Skin of body (tissue), 2 donors: Measurements from ENCODE around the gene ZNF462. TPM values are rescaled to one million over a fixed set of nuclear protein-coding genes. Genes with fewer than 3 reads are reported as not detected.

Source experiments
- DNase-seq: peaks from one replicate; lab custom pipeline; 2025; lab: John Stamatoyannopoulos, UW
- total RNA-seq: library from RNA; depleted of rRNA; stranded (reverse); fragments of >200 nt; gene quantifications from one replicate; pipeline ENCODE4 v1.2.3, GENCODE V29; 2014

Gene ZNF462
- total RNA-seq, 1 donor from 2014 or later, result 25.7 TPM

DNA sequence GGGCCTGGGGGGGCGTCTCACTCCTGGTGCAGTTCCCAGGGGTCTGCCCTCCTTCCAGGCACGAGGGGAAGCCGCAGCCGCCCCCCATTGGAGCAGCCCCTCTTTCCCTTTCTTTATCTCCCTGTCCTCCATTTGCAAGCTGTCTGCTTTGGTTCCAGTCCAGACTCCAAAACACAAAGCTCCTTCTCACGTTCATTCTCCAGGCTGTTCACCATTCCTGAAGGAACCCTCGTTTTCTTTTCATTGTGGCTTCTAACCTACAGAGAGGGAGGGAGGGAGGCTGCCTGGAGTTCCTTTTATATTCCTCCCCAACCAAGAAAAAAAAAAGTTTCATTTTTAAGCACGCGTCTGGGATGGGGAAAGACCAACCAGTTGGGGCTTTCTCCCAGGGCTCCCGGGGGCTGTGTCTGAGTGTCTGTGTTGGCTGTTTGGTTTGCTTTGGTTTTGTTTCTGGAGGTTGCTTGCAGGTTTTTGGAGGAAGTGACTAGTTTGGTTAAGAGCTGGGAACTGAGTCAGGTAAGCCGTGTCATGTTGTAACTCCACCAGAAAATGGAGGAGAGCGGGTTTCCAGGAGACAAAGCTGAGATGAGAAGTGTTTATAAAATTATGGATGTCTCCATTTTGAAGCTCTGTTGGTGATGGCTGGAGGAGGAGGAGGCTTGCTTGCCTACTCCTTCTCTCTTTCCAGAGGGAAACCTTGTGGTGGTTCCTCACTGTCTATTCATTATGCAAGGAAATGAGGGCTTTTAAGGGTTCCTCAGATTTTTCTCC lies 1.6 kb downstream of the ZNF462 start:
- DNase-seq, result peak; percentile 26

DNA sequence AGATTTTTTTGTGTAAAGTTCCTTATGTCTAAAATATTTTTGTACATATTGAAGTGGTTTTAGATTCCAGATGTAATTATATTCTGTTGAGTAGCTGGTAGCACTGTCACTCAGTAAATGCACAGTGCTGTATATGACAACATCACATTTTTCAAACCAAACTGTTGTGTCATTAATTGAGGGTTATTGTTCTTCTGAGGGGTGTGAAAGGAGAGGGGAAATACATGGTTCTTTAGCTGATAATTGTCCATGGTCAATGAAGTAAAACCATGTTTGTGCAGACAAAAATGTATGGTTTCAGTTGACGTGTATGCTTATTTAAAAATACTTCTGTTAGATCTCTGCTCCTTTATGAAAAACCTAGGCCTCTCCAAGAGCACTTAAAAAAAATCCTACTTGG lies 3.3 kb downstream of the ZNF462 start:
- peak; percentile 30 for DNase-seq

DNA sequence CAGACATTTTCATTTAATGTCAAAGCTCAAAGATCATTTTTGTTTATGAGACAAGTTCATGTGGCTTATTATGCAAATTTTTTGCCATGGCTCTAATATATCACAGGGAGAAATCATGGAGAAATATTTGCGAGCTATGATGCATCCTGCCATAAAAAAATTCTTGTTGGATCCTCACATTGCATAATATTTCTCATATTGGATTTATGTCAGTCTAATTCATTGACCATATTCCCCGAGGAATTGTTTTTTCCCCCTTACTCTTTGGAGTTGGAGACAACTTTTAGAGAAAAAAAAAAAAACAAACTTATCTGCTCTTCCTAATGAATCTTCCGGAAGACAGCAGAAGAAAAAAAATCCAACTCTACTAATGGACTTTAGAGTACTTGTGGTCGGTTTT lies 4.3 kb downstream of the ZNF462 start:
- no peak for DNase-seq

DNA sequence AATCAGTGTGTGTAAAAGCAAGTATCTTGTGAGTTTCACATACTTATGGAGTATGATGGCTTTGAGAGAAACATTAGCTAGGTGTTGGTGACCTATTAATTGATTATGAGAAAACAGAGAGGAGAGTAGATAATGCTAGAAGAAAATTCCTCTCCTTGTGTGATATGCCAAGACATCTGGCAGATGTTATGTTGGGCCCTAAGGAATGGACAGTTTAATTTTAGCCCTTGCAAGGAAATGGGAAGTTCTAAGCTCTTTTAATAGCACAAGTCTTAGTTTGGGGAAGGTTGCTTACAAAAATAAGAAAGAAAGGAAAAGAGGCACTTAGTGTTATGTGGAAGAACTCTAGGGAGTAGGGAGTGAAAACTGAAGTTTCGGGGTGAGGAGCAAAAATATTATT lies 5.1 kb downstream of the ZNF462 start:
- DNase-seq, result no peak

DNA sequence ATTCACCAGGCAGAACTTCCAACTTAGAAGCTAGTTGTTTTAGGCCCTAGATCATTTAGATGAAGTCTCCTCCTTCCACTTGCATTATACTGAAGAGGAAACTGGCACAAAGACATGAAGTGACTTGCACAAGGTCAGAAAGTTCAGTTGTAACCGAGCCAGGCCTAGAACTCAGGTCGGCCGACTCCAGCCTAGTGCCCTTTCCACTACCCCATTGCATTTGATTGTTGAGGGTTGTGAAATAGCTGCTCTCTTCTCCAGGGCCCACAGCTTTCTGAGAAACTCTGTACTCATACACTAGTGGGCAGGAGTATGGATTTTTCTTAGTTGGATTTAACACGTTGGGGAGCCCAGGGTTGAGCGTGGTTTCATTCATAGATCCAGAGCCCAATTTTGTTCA lies 5.6 kb downstream of the ZNF462 start:
- DNase-seq, result no peak

DNA sequence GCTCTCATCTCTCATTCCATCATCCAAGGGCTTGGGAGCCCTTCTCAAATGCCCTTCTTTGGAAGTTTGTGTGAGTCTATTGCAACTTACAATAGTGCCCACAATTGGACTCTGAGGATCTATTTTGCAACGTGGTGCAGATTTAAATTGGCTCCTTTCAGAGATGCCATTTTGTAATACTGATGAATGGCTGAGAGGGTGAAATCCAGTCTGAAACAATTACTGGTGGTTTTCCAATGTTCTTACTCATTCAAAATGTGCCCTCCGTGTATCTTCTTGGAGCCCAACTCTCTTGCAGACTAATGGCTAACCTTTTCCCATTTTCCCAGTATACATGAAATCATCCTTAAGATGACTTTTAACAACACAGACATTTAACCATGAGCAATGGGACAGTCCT lies 6.1 kb downstream of the ZNF462 start:
- no peak for DNase-seq

DNA sequence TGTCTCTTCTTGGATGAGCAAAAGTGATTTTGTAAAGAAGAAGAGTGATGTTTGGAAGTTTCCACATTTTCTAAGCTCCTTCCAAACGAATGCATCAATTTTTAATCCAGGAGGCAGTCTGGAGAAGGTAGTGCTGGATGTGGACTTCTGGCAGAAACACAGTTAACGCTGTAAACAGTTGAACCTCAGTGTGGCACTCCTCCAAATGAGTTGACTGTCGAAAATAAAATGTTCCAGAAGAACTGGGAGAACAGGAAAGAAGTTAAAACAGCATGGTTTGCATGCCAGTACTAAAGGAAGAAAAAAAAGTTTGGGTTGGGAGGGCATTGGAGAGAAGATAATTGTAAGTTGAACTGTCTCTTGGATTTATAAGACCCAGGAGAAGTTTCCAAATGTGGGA lies 6.5 kb downstream of the ZNF462 start:
- peak; percentile 34 for DNase-seq

DNA sequence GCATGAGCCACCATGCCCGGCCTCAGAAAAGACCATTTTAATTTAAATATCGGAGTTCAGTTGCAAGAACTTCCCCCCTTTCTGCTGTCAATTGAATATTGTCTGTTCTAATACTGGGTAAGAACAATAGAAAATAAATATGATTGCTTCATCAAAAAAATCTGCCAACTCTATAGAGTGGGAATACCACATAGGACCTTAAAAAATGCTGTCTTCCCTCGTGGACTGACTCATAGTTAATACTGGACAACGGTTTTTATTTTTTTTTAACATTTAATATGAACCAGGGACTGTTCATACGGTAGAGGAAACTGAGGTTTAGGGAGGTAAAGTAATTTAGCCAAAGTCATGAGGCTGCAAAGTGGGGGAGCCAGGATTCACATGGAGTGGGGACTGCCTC lies 9.7 kb downstream of the ZNF462 start:
- no peak for DNase-seq

DNA sequence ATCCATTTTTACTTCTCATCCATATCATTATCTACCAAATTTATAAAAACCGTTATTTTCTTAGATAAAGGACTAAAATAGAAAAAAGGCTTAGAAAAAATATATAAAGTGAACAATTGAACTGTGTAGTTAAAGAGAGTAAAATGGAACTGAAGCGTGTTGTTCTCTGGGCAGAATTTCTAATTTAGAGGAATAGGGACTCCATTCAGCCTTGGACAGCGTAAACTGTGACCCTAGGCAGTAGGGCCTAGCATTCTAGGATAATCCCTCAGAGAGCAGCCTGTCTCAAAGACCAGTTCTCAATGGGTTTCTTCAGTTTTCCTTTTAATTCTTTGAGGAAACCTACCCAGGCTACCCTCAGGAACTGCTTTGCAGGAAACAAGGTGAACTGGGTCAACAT lies 11.1 kb downstream of the ZNF462 start:
- DNase-seq, result no peak

DNA sequence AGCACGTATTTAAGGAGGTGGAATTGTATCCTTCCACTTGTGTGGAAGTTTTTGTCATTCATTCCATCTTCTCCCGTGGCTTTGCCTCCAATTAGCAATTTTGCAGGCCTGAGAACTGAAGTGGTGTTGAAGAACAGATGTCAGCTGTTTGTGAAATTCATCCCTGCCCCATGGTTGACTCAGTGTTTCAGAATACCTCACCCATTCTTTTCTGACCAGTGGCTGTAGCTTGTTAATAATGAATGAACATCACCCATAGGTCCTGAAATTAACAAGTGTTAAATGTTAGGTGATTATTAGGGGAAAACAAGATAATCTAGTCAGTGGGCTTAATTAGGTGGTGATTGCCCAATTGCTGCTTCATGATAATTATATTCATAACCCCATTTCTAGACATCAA lies 11.7 kb downstream of the ZNF462 start:
- DNase-seq, result no peak

DNA sequence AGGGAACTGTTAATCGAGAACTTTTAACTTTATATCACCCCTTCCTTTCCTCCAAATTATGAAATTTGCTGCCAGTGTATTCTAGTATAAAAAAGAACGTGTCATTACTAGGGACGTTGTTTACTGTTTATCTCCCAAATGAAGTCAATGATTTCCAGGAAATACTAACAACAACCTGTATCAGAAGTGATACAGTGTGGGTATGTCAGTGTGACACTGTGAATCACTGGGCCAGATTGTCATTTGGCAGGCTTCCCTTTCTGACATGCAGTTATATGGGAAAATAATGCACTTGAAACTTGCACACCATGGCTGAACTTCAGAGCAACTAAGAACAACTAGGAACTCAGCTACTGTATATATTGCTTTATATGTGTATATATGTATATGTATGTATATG lies 12.6 kb downstream of the ZNF462 start:
- DNase-seq, result no peak

DNA sequence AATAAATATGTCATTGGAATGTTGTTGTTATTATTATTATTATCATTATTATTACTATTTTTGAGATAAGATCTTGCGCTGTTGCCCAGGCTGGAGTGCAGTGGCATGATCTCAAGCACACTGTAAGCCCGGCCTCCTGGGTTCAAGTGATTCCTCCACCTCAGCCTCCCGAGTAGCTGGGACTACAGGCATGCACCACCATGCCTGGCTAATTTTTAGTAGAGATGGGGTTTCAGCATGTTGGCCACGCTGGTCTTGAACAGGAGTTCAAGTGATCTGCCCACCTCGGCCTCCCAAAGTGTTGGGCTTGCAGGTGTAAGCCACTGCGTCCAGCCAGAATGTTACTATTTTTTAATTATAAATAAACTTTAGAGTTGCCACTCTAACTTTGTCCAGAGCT lies 14.4 kb downstream of the ZNF462 start:
- DNase-seq, result no peak

DNA sequence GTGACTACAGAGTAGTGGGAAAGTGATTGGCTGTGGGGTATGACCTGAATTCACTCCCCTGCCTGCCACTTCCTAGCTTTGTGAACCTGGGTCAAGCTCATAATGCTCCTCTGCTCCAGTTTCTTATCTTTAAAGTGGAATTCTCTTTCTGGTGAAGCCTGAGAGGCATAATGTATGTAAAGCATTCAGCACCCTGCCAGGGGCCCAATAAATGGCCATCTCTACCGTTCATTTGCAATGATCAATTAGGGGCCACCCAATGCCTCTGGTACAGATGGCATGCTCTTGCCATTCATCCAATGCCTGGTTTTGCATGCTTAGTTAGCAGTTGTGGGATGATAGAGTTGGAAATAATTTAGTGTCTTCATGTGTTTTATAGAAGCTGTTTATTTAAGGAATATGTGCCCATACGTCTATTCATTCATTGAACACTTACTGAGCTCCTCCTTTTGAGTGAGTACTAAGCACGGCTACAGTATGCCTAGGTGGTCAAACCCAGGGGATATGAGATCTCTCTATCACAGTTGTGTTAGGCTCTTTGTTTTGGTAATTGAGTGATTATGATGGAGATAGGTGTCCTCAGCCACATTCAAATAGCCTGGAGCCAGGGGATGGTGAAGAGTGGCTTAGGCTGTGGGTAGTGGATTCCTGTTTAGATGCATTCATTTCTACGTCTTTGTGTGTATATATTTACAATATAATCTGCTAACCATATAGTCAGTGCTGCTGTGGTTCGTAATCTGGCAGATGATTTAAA lies 15.3 kb downstream of the ZNF462 start:
- DNase-seq, result peak; percentile 35

DNA sequence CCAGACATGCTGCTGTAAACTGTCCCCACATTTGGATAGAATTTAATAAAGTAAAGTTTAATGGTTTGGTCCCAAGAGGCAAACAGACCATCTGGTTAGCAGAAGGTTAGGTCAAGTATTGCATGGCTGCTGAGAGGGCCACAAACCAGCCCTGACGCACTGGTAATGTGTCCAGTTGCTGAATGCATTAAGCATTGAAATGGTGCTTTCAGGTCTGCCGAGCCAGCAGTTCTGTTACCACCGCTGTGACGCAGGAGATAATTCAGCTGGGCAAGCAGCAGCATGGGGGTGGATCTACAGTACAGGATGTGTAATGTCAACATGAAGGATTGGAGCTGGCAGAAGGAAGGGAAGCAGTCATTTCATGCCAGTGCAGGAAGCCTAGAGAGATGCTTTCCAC lies 16.0 kb downstream of the ZNF462 start:
- peak; percentile 76 for DNase-seq

DNA sequence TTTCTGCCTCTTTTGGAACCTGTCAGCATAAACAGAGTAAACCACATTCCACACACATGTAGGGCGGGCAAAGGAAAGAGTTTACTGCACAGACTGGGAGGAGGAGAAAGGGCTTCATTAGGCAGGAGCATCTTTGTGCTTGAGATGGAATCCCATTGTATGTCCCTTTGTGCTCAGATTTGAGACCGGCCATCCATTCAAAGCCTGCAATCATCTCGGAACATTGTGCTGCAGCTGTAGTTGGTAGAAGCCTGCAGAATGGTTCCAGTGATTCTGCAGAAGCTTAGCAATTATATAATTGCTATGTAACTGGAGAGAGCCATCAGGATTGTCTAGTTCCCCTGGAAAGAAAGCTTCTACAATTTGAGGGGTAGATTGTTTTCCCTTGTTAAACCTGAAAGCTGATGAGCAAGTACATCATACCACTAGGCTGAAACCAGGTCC lies 16.5 kb downstream of the ZNF462 start:
- no peak for DNase-seq

DNA sequence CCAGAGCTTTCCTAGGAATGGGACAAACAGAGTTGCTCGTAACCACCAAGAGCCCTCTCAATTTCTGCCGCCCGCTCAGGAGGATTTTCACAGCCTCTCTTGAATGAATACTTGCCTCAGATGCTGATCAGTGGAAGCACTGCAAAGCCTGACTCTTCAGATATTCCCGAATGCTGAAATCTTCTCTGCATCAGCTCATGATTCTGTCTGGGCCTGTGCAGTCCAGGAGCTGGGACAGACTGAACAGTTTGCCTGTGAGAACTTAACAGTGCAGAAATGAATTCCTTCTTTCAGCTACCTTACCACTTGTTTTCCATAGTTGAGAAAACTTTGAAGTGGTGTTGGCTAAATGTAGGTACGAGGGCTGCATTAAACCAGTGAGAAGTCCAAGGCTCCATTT lies 17.1 kb downstream of the ZNF462 start:
- DNase-seq, result no peak

DNA sequence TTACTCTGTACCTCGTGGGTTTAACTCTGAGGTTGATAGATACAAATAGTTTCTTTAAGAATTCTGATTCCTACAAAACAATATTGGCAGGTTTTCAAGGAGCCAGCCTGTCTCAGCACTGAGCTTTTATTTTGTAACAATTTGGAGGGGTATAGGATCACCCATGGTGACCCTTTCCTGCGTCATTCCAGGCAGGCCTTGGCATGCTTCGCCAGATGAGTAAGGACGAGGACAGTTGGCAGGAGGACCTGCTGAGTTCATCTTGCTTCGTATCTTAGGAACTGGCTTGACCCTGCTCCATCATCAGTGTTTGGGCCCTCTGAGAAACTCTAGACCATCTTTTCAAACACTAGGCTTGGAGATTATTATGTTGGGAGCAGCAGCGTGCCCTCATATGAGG lies 17.9 kb downstream of the ZNF462 start:
- no peak for DNase-seq

DNA sequence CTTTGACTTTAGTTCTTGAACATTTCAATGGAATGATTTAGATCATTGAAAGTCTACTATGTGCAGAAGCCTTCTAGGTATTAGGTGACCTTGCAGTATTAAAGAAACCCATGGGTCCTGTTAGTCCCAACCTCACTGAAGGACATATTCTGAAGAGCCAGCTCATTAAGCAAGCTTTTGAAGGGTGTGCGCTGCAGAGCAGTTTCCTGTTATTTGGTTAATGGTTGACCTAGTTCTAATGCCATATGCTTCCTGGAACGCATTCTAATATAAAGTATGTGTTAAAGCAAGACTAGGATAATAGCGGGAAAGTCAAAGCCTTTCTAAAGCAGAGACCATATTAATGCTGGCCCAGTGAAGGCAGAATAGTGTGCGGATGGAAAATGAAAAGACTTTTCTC lies 20.1 kb downstream of the ZNF462 start:
- DNase-seq, result no peak

DNA sequence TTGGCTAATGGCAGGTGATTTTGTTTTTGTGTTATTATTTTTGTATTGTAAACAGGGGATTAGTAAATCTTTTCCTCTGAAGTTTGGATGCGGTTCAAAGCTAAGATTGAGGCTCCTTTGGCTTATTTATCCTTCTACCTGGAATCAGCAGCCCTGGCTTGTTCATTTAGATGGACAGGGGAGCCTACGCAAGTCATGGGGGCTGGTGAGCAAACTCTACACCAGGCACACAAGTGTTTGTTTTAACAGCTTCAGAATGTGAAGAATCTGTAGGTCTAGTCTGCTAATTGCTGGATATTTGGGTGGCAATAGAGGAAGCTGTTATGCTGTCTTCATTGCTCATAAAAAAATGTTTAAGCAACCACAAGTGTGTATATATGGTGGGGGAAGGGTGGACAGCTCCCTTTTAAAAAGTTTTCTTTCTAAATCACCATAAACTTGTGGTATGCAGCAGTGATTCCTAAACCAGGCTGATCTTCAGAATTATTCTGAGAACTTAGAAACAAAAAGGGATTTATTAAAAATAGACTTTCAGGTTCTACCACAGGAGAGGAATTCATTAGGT lies 20.7 kb downstream of the ZNF462 start:
- DNase-seq, result no peak

DNA sequence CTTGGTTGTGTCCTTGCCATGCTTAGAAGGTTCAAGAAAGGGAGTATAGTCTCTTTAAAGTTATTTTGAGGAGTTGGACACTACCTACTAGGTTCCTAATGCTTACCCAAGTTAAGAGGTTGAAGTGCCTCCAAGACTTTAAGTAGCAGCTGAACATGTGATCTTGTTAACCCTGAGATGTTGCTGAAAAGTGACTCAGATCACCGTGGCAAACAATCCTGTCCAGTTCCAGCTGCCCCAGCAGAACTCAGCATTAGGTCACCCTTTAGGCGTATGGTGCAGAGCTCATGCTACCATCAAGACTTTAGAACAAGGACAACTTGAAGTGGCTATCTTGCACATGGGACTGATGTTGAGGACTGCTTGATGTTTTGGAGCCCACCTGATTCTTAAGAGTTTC lies 22.5 kb downstream of the ZNF462 start:
- DNase-seq, result no peak

DNA sequence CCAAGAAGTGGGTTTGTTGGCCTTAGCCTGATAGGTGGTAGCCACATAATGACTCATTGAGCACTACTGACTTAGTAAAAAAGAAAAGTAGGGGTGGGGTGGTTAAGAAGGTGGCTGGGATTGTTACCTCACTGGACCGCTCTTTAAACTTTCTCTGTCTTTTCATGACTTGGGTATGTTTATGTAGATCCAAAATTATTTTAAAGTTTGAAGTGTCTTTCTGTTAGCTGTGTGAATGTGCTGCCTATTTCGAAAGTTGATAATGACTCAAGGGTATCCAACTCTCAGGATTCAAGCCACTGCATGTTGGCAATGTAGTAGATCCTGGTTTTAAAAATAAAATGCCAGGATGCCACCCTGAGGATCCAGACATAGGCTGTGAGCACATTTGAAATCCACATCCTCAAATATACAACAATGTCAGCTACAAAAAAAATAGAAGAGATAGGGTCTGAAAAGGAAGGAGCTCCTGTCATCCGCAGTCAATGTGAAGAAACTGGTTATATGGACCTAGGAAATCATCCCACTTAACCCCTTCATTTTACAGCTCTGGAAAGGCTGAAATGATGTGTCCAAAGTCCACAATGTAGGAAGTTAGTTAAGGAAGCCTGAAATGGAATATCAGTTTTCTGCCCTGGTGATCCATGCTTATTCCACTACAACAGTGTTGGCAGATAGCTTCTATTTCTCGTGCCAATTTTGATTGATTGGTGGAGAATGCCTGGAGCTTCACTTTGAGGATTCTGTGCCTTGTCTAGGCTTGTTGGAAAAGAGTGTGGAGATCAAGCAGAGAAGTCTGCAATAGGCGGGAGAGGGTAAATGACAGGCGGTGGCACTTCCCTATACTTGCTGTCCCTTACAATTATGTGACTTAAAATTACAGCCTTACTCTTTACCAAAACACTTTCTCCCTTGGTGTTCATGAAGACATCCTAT lies 23.4 kb downstream of the ZNF462 start:
- no peak for DNase-seq

DNA sequence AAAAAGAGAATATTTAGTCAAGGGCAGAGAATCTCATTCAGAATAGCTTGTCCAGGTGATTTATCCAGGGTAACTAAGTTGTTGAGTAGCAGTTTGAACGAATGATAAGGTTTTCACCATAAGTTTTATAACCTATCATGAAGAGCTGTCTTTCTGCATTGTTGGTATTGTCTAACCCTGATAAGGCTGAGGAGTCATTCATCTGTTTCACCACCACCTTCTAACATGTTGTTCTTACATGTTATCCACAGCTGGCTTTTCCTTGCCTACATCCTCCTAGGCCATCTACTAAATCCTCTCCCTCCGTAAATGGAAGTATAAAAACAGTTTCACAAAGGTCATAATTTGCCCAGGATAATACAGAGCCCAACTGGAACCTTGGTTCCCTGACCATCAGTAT lies 24.1 kb downstream of the ZNF462 start:
- no peak for DNase-seq
